HG03280 (cell line): ENCODE measurements around the gene FRY.

Experiments used
- ATAC-seq: cut with Tn5 transposase; IDR thresholded peaks from one replicate; pipeline ENCODE4 v1.9.1; 2021; ENCODE audit warnings: mild to moderate bottlenecking, moderate library complexity; ENCODE audit not compliant: unreplicated experiment

FRY gene

GRCh38 chr13:32298695-32299094 lies 267.1 kb downstream of the FRY start:
- no peak for ATAC-seq

- ATAC-seq, result no peak
These were observed 268.3 kb downstream of the FRY start for GRCh38 chr13:32299893-32300292.

- ATAC-seq, result no peak
These were observed 268.8 kb downstream of the FRY start for GRCh38 chr13:32300406-32300805.

GRCh38 chr13:32300920-32301319 lies 269.3 kb downstream of the FRY start:
- ATAC-seq, result no peak

GRCh38 chr13:32302461-32302860 lies 270.9 kb downstream of the FRY start:
- ATAC-seq, result no peak

GRCh38 chr13:32305646-32306045 lies 274.1 kb downstream of the FRY start:
- ATAC-seq, result no peak

- ATAC-seq, result peak; percentile 23
These were observed 277.9 kb downstream of the FRY start for GRCh38 chr13:32309312-32310133.

GRCh38 chr13:32310134-32310706 lies 278.6 kb downstream of the FRY start:
- peak; percentile 62 for ATAC-seq

GRCh38 chr13:32311188-32311897 lies 279.8 kb downstream of the FRY start:
- ATAC-seq, result no peak

GRCh38 chr13:32314271-32315237 lies 283.0 kb downstream of the FRY start:
- ATAC-seq, result peak; percentile 23

GRCh38 chr13:32315238-32316027 lies 283.9 kb downstream of the FRY start, which contains the start of the genes BRCA2 and ZAR1L:
Gene BRCA2, plus strand, starts transcription at chr13:32315508. Its CDS starts 953 bp downstream, at chr13:32316461.
Gene ZAR1L, minus strand, starts transcription at chr13:32315363. Its CDS starts 3,438 bp downstream, at chr13:32311925.
- peak; percentile 95 for ATAC-seq

- ATAC-seq, result peak; percentile 45
These were observed 284.4 kb downstream of the FRY start for GRCh38 chr13:32316028-32316339.

GRCh38 chr13:32316501-32316900 lies 284.9 kb downstream of the FRY start:
- ATAC-seq, result no peak

- ATAC-seq, result no peak
These were observed 286.3 kb downstream of the FRY start for GRCh38 chr13:32317716-32318465.

GRCh38 chr13:32320528-32320927 lies 289.0 kb downstream of the FRY start:
- ATAC-seq, result no peak

- no peak for ATAC-seq
These were observed 292.3 kb downstream of the FRY start for GRCh38 chr13:32323912-32324311.

- ATAC-seq, result no peak
These were observed 298.9 kb downstream of the FRY start for GRCh38 chr13:32330441-32330840.

- no peak for ATAC-seq
These were observed 303.1 kb downstream of the FRY start for GRCh38 chr13:32334671-32335070.

GRCh38 chr13:32340914-32341313 lies 309.3 kb downstream of the FRY start:
- ATAC-seq, result no peak
